Measurements from ENCODE around the gene HEBP1. TPM values are rescaled to one million over a fixed set of nuclear protein-coding genes. Genes with fewer than 3 reads are reported as not detected.

HEBP1 gene
- total and polyA plus RNA-seq, 7 donors = 32.1 to 85.8 (median 44.9) TPM

- Histone ChIP-seq H3K4me3 (no peak overlapping the region), H3K27ac (no peak overlapping the region), H3K9me3 (no peaks in the 10 kb centered on the region), H3K36me3 (no peaks in the 10 kb centered on the region), H3K4me1 (no peaks in the 10 kb centered on the region), H3K27me3 (no peaks in the 10 kb centered on the region)
- 93 to 95% methylated on average over 8 of the region's 8 CpGs for WGBS, 2 donors
- no peak for DNase-seq
- TF ChIP-seq POLR2AphosphoS5 (IDR thresholded peaks at IDR 0.05) (no peak), EP300 (IDR thresholded peaks at IDR 0.05) (no peak), POLR2A (IDR thresholded peaks at IDR 0.05) (no peak), CTCF (IDR thresholded peaks at IDR 0.05) (no peak)
- intact Hi-C loops (cut with DNase I) = no loop called here
Measured at GRCh38 chr12:12943586-12944260, 56.3 kb downstream of the HEBP1 start.

GRCh38 chr12:12941450-12942350, 58.4 kb downstream of the HEBP1 start:
- H3K27ac ChIP-seq = no peak overlapping the region
- no peaks in the 10 kb centered on the region for H3K9me3 ChIP-seq
- H3K4me3 ChIP-seq = no peak overlapping the region
- no peaks in the 10 kb centered on the region for H3K27me3 ChIP-seq
- TF ChIP-seq POLR2A (IDR thresholded peaks at IDR 0.05) (no peak), CTCF (IDR thresholded peaks at IDR 0.05) (no peak), EP300 (IDR thresholded peaks at IDR 0.05) (no peak), POLR2AphosphoS5 (IDR thresholded peaks at IDR 0.05) (no peak)
- no peaks in the 10 kb centered on the region for H3K36me3 ChIP-seq
- DNase-seq = no peak
- 93 to 95% methylated on average over 10 of the region's 10 CpGs for WGBS, 2 donors
- intact Hi-C loops (cut with DNase I) = no loop called here
- H3K4me1 ChIP-seq = no peaks in the 10 kb centered on the region

- Histone ChIP-seq H3K4me1 (no peaks in the 10 kb centered on the region), H3K27ac (no peak overlapping the region), H3K27me3 (no peaks in the 10 kb centered on the region), H3K4me3 (no peak overlapping the region), H3K9me3 (no peaks in the 10 kb centered on the region), H3K36me3 (no peaks in the 10 kb centered on the region)
- no peak for DNase-seq
- intact Hi-C loops (cut with DNase I) = no loop called here
- TF ChIP-seq CTCF (IDR thresholded peaks at IDR 0.05) = no peak
- 74 to 88% methylated on average over 1 of the region's 1 CpG for WGBS, 2 donors
Measured at GRCh38 chr12:12939888-12940287, 60.2 kb downstream of the HEBP1 start.

- intact Hi-C loops (cut with DNase I) = no loop called here
- TF ChIP-seq EP300 (IDR thresholded peaks at IDR 0.05) = no peak
- TF ChIP-seq POLR2AphosphoS5 (IDR thresholded peaks at IDR 0.05) = no peak
- TF ChIP-seq POLR2A (IDR thresholded peaks at IDR 0.05) = no peak
- no peak for TF ChIP-seq CTCF (IDR thresholded peaks at IDR 0.05)
Measured at GRCh38 chr12:12938541-12938940, 61.5 kb downstream of the HEBP1 start.

More at GRCh38 chr12:12938541-12938940, 61.5 kb downstream of the HEBP1 start:
- DNase-seq = no peak
- 87 to 88% methylated on average over 5 of the region's 5 CpGs for WGBS, 2 donors
- Histone ChIP-seq H3K27me3 (no peaks in the 10 kb centered on the region), H3K4me3 (no peak overlapping the region), H3K27ac (no peak overlapping the region), H3K4me1 (no peaks in the 10 kb centered on the region), H3K9me3 (no peaks in the 10 kb centered on the region), H3K36me3 (no peaks in the 10 kb centered on the region)

All from sigmoid colon (tissue), 7 donors.